DND-41 (cell line): ENCODE results near the gene NEURL3.

Experiments
- CTCF ChIP-seq: IDR thresholded peaks from 2 replicates; pipeline ENCODE4 v1.5.1; 2012; ENCODE audit warnings: borderline replicate concordance, low read length, moderate library complexity, mild to moderate bottlenecking; ENCODE audit not compliant: poor library complexity, severe bottlenecking; ENCODE audit errors: extremely low read depth
- EZH2 ChIP-seq: IDR thresholded peaks from 3 replicates; pipeline ENCODE4 v1.6.1; 2012; ENCODE audit warnings: borderline replicate concordance, low read depth, mild to moderate bottlenecking, moderate library complexity, low read length, inconsistent platforms; ENCODE audit not compliant: severe bottlenecking

GRCh38 chr2:96501886-96502810 lies 3.0 kb downstream of the NEURL3 start:
- TF ChIP-seq CTCF (no peak), EZH2 (no peak)
